ENCODE data around the gene ZSCAN5A. TPM values are rescaled to one million over a fixed set of nuclear protein-coding genes. Genes with fewer than 3 reads are reported as not detected.

ZSCAN5A gene
- total and polyA plus RNA-seq, 9 of the 15 experiments (the other 6 are each of a cell fraction or from before 2014, with no cell fraction given): 5.8 to 15.3 (median 11.8) TPM

DNA sequence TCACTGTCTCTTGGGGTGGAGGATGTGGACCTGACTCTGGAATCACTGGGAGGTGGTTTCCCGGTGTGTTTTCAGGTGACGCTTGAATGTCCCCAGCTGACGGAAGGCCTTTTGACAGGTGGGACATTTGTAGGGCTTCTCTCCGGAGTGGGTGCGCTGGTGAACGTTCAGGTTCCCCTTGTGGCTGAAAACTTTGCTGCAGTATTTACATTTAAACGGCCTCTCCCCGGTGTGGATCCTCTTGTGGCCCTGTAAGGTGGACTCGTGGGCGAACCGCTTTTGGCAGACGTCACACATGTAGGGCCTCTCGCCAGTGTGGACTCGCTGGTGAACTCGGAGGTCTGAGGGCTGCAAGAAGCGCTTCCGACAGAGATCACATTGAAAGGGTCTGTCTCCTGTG, 124.9 kb downstream of the ZSCAN5A start:
- Histone ChIP-seq H2AFZ (ENCODE audit: low read depth, low read length) (peak overlapping the region; percentile 67), H3K9ac (ENCODE audit: insufficient read depth in 1 of 2, low read depth in 2 of 2, low read length in 2 of 2) (peak overlapping the region in 1 of 2 experiments; percentile 23; a peak in 1 of 4 replicates), H3K9me1 (ENCODE audit: control insufficient read depth, insufficient read depth, low read length) (no peaks in the 10 kb centered on the region), H3K36me3 (ENCODE audit: control insufficient read depth, insufficient read depth, low read length) (no peaks in the 10 kb centered on the region), H4K20me1 (replicated peaks; ENCODE audit: control insufficient read depth, insufficient read depth, low read length) (no peaks in the 10 kb centered on the region), H3K27ac (ENCODE audit: extremely low read depth, low read depth, low read length) (no peak overlapping the region), H3K4me2 (ENCODE audit: insufficient read depth, low read length) (no peak overlapping the region), H3K9me3 (replicated peaks; ENCODE audit: control insufficient read depth, insufficient read depth, low read depth, low read length) (no peaks in the 10 kb centered on the region), H3K4me1 (replicated peaks in 1 of 2; ENCODE audit: control insufficient read depth in 2 of 2, insufficient read depth in 2 of 2, low read length in 2 of 2) (peaks cover 3 to 9% of the 10 kb centered on the region in 2 experiments; a peak in 4 of 5 replicates), H3K27me3 (ENCODE audit: control insufficient read depth in 2 of 2, insufficient read depth in 2 of 2, low read length in 2 of 2) (no peaks in the 10 kb centered on the region; a peak in 1 of 5 replicates), H3K79me2 (ENCODE audit: control insufficient read depth, insufficient read depth, low read length) (no peaks in the 10 kb centered on the region), H3K4me3 (no peak overlapping the region)
- ATAC-seq: peak; percentile 78
- BruUV-seq (replicated peaks): no TSS peak
- peak in 2 of 4 experiments; percentile 39 to 41 for DNase-seq (ENCODE audit: extremely low read depth in 1 of 4, low spot score in 3 of 4)
- in situ Hi-C loops (cut with MboI): no loop called here
- CTCF ChIA-PET (ENCODE audit: low intra/inter-chr PET ratio): no interaction called here
- POLR2A ChIA-PET: interaction anchor here (1.1 kb wide), 1 partner anchor 8 kb away, joined by 3 read pairs; no protein-coding TSS in a partner anchor
- peak; percentile 58 for FAIRE-seq
- intact Hi-C loops (cut with micrococcal nuclease): no loop called here
- WGBS (ENCODE audit: insufficient coverage, low coverage, missing lambda C conversion rate): 31% methylated on average over 17 of the region's 17 CpGs
- TF ChIP-seq ELK3 (CRISPR knock-in tag; IDR thresholded peaks at IDR 0.05) (no peak), BCL6 (CRISPR knock-in tag; IDR thresholded peaks at IDR 0.05) (no peak), ZNF347 (CRISPR knock-in tag; IDR thresholded peaks at IDR 0.05; ENCODE audit: low read depth) (no peak), POLR2A (conservative IDR thresholded peaks at IDR 0.05) (no peak), NFYB (IDR thresholded peaks at IDR 0.05; ENCODE audit: extremely low read depth, insufficient read length) (no peak), SRF (CRISPR knock-in tag; IDR thresholded peaks at IDR 0.05) (no peak), MAFK (IDR thresholded peaks at IDR 0.05; ENCODE audit: low read length) (no peak), POLR2G (IDR thresholded peaks at IDR 0.05; ENCODE audit: low read depth, low read length) (no peak)
- TF ChIP-seq, protein P1, sequence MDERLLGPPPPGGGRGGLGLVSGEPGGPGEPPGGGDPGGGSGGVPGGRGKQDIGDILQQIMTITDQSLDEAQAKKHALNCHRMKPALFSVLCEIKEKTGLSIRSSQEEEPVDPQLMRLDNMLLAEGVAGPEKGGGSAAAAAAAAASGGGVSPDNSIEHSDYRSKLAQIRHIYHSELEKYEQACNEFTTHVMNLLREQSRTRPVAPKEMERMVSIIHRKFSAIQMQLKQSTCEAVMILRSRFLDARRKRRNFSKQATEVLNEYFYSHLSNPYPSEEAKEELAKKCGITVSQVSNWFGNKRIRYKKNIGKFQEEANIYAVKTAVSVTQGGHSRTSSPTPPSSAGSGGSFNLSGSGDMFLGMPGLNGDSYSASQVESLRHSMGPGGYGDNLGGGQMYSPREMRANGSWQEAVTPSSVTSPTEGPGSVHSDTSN (CRISPR knock-in tag; IDR thresholded peaks at IDR 0.05; ENCODE audit: low read depth): no peak
- TF ChIP-seq, protein P1 (tag; conservative IDR thresholded peaks at IDR 0.05; ENCODE audit: low read depth): no peak
- TF ChIP-seq, protein P2, sequence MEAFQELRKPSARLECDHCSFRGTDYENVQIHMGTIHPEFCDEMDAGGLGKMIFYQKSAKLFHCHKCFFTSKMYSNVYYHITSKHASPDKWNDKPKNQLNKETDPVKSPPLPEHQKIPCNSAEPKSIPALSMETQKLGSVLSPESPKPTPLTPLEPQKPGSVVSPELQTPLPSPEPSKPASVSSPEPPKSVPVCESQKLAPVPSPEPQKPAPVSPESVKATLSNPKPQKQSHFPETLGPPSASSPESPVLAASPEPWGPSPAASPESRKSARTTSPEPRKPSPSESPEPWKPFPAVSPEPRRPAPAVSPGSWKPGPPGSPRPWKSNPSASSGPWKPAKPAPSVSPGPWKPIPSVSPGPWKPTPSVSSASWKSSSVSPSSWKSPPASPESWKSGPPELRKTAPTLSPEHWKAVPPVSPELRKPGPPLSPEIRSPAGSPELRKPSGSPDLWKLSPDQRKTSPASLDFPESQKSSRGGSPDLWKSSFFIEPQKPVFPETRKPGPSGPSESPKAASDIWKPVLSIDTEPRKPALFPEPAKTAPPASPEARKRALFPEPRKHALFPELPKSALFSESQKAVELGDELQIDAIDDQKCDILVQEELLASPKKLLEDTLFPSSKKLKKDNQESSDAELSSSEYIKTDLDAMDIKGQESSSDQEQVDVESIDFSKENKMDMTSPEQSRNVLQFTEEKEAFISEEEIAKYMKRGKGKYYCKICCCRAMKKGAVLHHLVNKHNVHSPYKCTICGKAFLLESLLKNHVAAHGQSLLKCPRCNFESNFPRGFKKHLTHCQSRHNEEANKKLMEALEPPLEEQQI (IDR thresholded peaks at IDR 0.05): no peak
- TF ChIP-seq, protein P3, sequence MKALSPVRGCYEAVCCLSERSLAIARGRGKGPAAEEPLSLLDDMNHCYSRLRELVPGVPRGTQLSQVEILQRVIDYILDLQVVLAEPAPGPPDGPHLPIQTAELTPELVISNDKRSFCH (CRISPR knock-in tag; IDR thresholded peaks at IDR 0.05): no peak
- TF ChIP-seq, protein P3 (tag; IDR thresholded peaks at IDR 0.05): no peak
- TF ChIP-seq, protein P4, sequence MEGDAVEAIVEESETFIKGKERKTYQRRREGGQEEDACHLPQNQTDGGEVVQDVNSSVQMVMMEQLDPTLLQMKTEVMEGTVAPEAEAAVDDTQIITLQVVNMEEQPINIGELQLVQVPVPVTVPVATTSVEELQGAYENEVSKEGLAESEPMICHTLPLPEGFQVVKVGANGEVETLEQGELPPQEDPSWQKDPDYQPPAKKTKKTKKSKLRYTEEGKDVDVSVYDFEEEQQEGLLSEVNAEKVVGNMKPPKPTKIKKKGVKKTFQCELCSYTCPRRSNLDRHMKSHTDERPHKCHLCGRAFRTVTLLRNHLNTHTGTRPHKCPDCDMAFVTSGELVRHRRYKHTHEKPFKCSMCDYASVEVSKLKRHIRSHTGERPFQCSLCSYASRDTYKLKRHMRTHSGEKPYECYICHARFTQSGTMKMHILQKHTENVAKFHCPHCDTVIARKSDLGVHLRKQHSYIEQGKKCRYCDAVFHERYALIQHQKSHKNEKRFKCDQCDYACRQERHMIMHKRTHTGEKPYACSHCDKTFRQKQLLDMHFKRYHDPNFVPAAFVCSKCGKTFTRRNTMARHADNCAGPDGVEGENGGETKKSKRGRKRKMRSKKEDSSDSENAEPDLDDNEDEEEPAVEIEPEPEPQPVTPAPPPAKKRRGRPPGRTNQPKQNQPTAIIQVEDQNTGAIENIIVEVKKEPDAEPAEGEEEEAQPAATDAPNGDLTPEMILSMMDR (IDR thresholded peaks at IDR 0.05 in 2 of 3, conservative IDR thresholded peaks at IDR 0.05 in 1 of 3; ENCODE audit: insufficient read depth in 2 of 3, low read depth in 1 of 3, low read length in 3 of 3): peak; percentile 39 to 61 (median 53)

Data from K562 (cell line).